Thyroid gland (tissue), 4 donors: ENCODE results near the gene LBX1.

Experiments used
- POLR2A ChIP-seq, 2 donors: fragments of 450-650 bp; IDR thresholded peaks; one replicate each; pipeline ENCODE4 v1.6.1; 2017; ENCODE audit warnings: antibody characterized with exemption in 2 of 2, mild to moderate bottlenecking in 2 of 2, moderate library complexity in 1 of 2
- TF ChIP-seq, protein P1 (sequence below), 6 experiments: fragments of 200-600 bp in 3 of 6; fragments of 450-650 bp in 3 of 6; sonication (generic) in 3 of 6; IDR thresholded peaks; one replicate each; pipeline ENCODE4 v1.5.1; 2016 to 2019; ENCODE audit warnings: antibody characterized with exemption in 6 of 6, mild to moderate bottlenecking in 2 of 6, inconsistent platforms in 1 of 6, moderate library complexity in 1 of 6

DNA sequence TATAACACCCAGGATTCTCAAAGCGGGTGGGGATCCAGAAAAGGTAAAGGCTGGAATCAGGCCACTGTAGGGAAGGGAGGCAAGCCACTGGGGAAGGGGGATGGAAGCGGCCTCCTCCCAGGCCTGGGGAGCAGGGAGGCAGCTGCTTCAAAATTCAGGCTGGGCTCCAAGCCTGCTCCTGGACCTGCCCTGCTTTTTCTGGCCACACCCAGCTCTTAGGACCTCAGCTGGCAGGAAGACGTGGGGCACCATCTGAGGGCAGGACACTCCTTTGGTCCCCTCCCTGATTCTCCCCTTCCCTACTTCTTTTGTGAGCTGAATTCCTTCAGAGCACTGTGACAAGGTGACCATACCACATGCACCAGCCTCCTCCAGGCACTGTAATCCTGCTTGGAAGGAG is 4.6 kb upstream of the LBX1 start:
- no peak for TF ChIP-seq POLR2A (IDR thresholded peaks at IDR 0.05)
- TF ChIP-seq, protein P1, sequence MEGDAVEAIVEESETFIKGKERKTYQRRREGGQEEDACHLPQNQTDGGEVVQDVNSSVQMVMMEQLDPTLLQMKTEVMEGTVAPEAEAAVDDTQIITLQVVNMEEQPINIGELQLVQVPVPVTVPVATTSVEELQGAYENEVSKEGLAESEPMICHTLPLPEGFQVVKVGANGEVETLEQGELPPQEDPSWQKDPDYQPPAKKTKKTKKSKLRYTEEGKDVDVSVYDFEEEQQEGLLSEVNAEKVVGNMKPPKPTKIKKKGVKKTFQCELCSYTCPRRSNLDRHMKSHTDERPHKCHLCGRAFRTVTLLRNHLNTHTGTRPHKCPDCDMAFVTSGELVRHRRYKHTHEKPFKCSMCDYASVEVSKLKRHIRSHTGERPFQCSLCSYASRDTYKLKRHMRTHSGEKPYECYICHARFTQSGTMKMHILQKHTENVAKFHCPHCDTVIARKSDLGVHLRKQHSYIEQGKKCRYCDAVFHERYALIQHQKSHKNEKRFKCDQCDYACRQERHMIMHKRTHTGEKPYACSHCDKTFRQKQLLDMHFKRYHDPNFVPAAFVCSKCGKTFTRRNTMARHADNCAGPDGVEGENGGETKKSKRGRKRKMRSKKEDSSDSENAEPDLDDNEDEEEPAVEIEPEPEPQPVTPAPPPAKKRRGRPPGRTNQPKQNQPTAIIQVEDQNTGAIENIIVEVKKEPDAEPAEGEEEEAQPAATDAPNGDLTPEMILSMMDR (IDR thresholded peaks at IDR 0.05), result no peak
